GM23248 (cell line): ENCODE data around the gene FGL2. TPM values are rescaled to one million over a fixed set of nuclear protein-coding genes. Genes with fewer than 3 reads are reported as not detected.

Experiments used
- DNase-seq: peaks from one replicate; pipeline ENCODE4 v3.0.0-alpha.2; 2015
- H2AFZ ChIP-seq: fragments of 200-600 bp; sonication (generic); 2 replicates; pipeline ENCODE4 v1.6.1; 2016; ENCODE audit warnings: antibody characterized with exemption
- H3F3A ChIP-seq: fragments of 200-600 bp; sonication (generic); 2 replicates; pipeline ENCODE4 v1.6.1; 2016; ENCODE audit warnings: mild to moderate bottlenecking, antibody characterized with exemption, mixed run types; ENCODE audit not compliant: insufficient read depth
- H3K27ac ChIP-seq: fragments of 200-600 bp; sonication (generic); 2 replicates; pipeline ENCODE4 v1.5.1; 2016; ENCODE audit warnings: mild to moderate bottlenecking
- H3K27me3 ChIP-seq: fragments of 200-600 bp; sonication (generic); replicated peaks from 2 replicates; pipeline ENCODE4 v1.6.1; 2016; ENCODE audit warnings: mild to moderate bottlenecking; ENCODE audit not compliant: insufficient read depth
- H3K36me3 ChIP-seq: fragments of 200-600 bp; sonication (generic); 2 replicates; pipeline ENCODE4 v1.6.1; 2016; ENCODE audit warnings: low read depth, mild to moderate bottlenecking
- H3K4me1 ChIP-seq: fragments of 200-600 bp; sonication (generic); 2 replicates; pipeline ENCODE4 v1.6.1; 2016; ENCODE audit warnings: mild to moderate bottlenecking; ENCODE audit not compliant: insufficient read depth
- H3K4me2 ChIP-seq: fragments of 200-600 bp; sonication (generic); one replicate; pipeline ENCODE4 v1.6.1; 2016; ENCODE audit warnings: mild to moderate bottlenecking; ENCODE audit not compliant: unreplicated experiment
- H3K4me3 ChIP-seq: fragments of 200-600 bp; sonication (generic); 2 replicates; pipeline ENCODE4 v1.5.1; 2016; ENCODE audit warnings: mild to moderate bottlenecking
- H3K79me2 ChIP-seq: fragments of 200-600 bp; sonication (generic); 2 replicates; pipeline ENCODE4 v1.6.1; 2016; ENCODE audit warnings: mild to moderate bottlenecking; ENCODE audit not compliant: insufficient read depth
- H3K9ac ChIP-seq: fragments of 200-600 bp; sonication (generic); 2 replicates; pipeline ENCODE4 v1.6.1; 2016; ENCODE audit warnings: mild to moderate bottlenecking
- H3K9me2 ChIP-seq: fragments of 200-600 bp; sonication (generic); 2 replicates; pipeline ENCODE4 v1.6.1; 2016; ENCODE audit warnings: mixed run types, mild to moderate bottlenecking, moderate library complexity; ENCODE audit not compliant: insufficient read depth
- H3K9me3 ChIP-seq: fragments of 200-600 bp; sonication (generic); one replicate; pipeline ENCODE4 v1.6.1; 2017; ENCODE audit warnings: low read depth
- H4K20me1 ChIP-seq: fragments of 200-600 bp; sonication (generic); 2 replicates; pipeline ENCODE4 v1.6.0; 2016; ENCODE audit not compliant: insufficient read depth
- EZH2 ChIP-seq: fragments of 200-600 bp; sonication (generic); IDR thresholded peaks from 2 replicates; pipeline ENCODE4 v1.6.1; 2018; ENCODE audit warnings: antibody characterized with exemption, mild to moderate bottlenecking; ENCODE audit not compliant: insufficient read depth, poor library complexity, severe bottlenecking
- EZH2phosphoT487 ChIP-seq: fragments of 200-600 bp; sonication (generic); IDR thresholded peaks from 2 replicates; pipeline ENCODE4 v1.6.1; 2018; ENCODE audit warnings: antibody characterized with exemption, moderate library complexity, mild to moderate bottlenecking, low read depth; ENCODE audit not compliant: insufficient read depth
- WGBS, 2 experiments: methylation state at CpG; one replicate each; pipeline ENCODE4 v1.1.6; 2015 to 2017; ENCODE audit warnings: low lambda C conversion rate in 2 of 2, low coverage in 1 of 2; ENCODE audit errors: missing lambda C conversion rate in 2 of 2; 5-methylcytosine and 5-hydroxymethylcytosine counted together
- in situ Hi-C: fragments of 300-500 bp; cut with MboI; formaldehyde crosslinking; loops from 2 replicates; pipeline ENCODE4 v1.15.0; 2020
- polyA plus RNA-seq: library from polyadenylated mRNA; unstranded; fragments of >200 nt; fragmentation: Nextera tagmentation; extraction: Ambion mirVana; gene quantifications from 2 replicates; pipeline ENCODE4 v1.2.1, GENCODE V29; 2016
- total RNA-seq: library from RNA; depleted of rRNA; stranded (reverse); fragments of >200 nt; shearing (Covaris generic); gene quantifications from 2 replicates; pipeline ENCODE4 v1.2.3, GENCODE V29; 2014

Gene FGL2
- total and polyA plus RNA-seq, 2 experiments from 2014 or later = 1.6 to 4.8 TPM

GRCh38 chr7:77245015-77245755 is 45.6 kb upstream of the FGL2 start:
- Histone ChIP-seq H3K4me3 (no peak overlapping the region), H3K9ac (no peak overlapping the region), H3K4me2 (no peak overlapping the region), H3K79me2 (no peaks in the 10 kb centered on the region), H3K4me1 (peaks cover 18% of the 10 kb centered on the region), H3K9me3 (no peaks in the 10 kb centered on the region), H3K27ac (no peak overlapping the region), H3F3A (peaks cover 4% of the 10 kb centered on the region), H3K9me2 (no peaks in the 10 kb centered on the region), H2AFZ (no peak overlapping the region), H3K36me3 (no peaks in the 10 kb centered on the region), H4K20me1 (no peaks in the 10 kb centered on the region), H3K27me3 (no peaks in the 10 kb centered on the region)
- TF ChIP-seq EZH2 (no peak), EZH2phosphoT487 (no peak)
- in situ Hi-C loops = no loop called here
- 64 to 73% methylated on average over 7 of the region's 7 CpGs for WGBS, 2 experiments
- DNase-seq = no peak

GRCh38 chr7:77244222-77244934 is 44.8 kb upstream of the FGL2 start:
- peaks cover 18% of the 10 kb centered on the region for H3K4me1 ChIP-seq
- no peak overlapping the region for H3K9ac ChIP-seq
- 52 to 64% methylated on average over 6 of the region's 6 CpGs for WGBS, 2 experiments
- no peak overlapping the region for H3K4me3 ChIP-seq
- no peak overlapping the region for H3K4me2 ChIP-seq
- no peaks in the 10 kb centered on the region for H4K20me1 ChIP-seq
- no peaks in the 10 kb centered on the region for H3K36me3 ChIP-seq
- no peak overlapping the region for H2AFZ ChIP-seq
- no peak for DNase-seq
- peaks cover 4% of the 10 kb centered on the region for H3F3A ChIP-seq
- no peaks in the 10 kb centered on the region for H3K9me3 ChIP-seq
- no peaks in the 10 kb centered on the region for H3K27me3 ChIP-seq
- no peaks in the 10 kb centered on the region for H3K79me2 ChIP-seq
- no peaks in the 10 kb centered on the region for H3K9me2 ChIP-seq
- in situ Hi-C loops = no loop called here
- no peak overlapping the region for H3K27ac ChIP-seq
- no peak for TF ChIP-seq EZH2
- TF ChIP-seq EZH2phosphoT487 = no peak

GRCh38 chr7:77242554-77242953 is 42.9 kb upstream of the FGL2 start:
- in situ Hi-C loops = no loop called here
- no peak overlapping the region for H3K27ac ChIP-seq
- no peaks in the 10 kb centered on the region for H3K36me3 ChIP-seq
- no peak overlapping the region for H3K4me2 ChIP-seq
- WGBS, 2 experiments = 86 to 91% methylated on average over 2 of the region's 2 CpGs
- H3K4me3 ChIP-seq = no peak overlapping the region
- no peak for DNase-seq
- no peak overlapping the region for H2AFZ ChIP-seq
- H3K79me2 ChIP-seq = no peaks in the 10 kb centered on the region
- no peak overlapping the region for H3K9ac ChIP-seq
- H3K27me3 ChIP-seq = no peaks in the 10 kb centered on the region
- no peaks in the 10 kb centered on the region for H3K9me2 ChIP-seq
- H4K20me1 ChIP-seq = no peaks in the 10 kb centered on the region
- H3F3A ChIP-seq = peaks cover 7% of the 10 kb centered on the region
- no peaks in the 10 kb centered on the region for H3K9me3 ChIP-seq
- TF ChIP-seq EZH2phosphoT487 (no peak), EZH2 (no peak)
- H3K4me1 ChIP-seq = peaks cover 31% of the 10 kb centered on the region

GRCh38 chr7:77242068-77242467 is 42.4 kb upstream of the FGL2 start:
- Histone ChIP-seq H3K4me3 (no peak overlapping the region), H3K4me1 (peaks cover 32% of the 10 kb centered on the region), H3K79me2 (no peaks in the 10 kb centered on the region), H4K20me1 (no peaks in the 10 kb centered on the region), H3K9me2 (no peaks in the 10 kb centered on the region), H3K27ac (no peak overlapping the region), H3K36me3 (no peaks in the 10 kb centered on the region), H3K27me3 (no peaks in the 10 kb centered on the region), H3F3A (peaks cover 7% of the 10 kb centered on the region), H3K9ac (no peak overlapping the region), H3K9me3 (no peaks in the 10 kb centered on the region), H3K4me2 (no peak overlapping the region), H2AFZ (no peak overlapping the region)
- in situ Hi-C loops = no loop called here
- TF ChIP-seq EZH2 (no peak), EZH2phosphoT487 (no peak)
- DNase-seq = no peak
- 86 to 88% methylated on average over 2 of the region's 2 CpGs for WGBS, 2 experiments
